PFSK-1 (cell line): Measurements from ENCODE around the gene ZNF816.

Experiments
- POLR2AphosphoS5 ChIP-seq: IDR thresholded peaks from 2 replicates; pipeline ENCODE4 v1.6.1; 2012; ENCODE audit warnings: low read depth, mild to moderate bottlenecking, control low read depth, low read length, moderate library complexity
- TAF1 ChIP-seq: IDR thresholded peaks from 2 replicates; pipeline ENCODE4 v1.6.1; 2012; ENCODE audit warnings: low read length, control low read depth, borderline replicate concordance; ENCODE audit not compliant: insufficient read depth

DNA sequence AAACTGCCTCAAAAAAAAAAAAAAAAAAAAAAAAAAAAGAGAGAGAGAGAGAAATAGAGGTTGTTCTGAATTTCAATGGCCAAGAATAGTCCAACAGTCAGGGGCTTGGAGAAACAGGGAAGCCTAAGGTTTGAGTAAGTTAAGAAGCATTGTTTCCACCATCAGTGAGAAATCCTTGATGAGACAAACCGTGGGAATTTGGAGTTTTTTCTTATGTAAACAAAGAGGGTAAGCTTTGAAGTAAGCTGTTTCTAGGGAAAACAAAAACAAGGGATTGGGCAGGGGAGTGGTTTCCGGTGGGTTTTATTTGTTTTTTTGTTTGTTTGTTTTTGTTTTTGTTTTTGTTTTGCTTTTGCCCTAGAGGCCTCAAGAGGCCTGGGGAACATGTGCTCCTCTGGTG lies 39.8 kb upstream of the ZNF816 start:
- no peak for TF ChIP-seq TAF1
- TF ChIP-seq POLR2AphosphoS5, result no peak
